Thymus (tissue), 14 donors: ENCODE data around the gene ZFP82. TPM values are rescaled to one million over a fixed set of nuclear protein-coding genes. Genes with fewer than 3 reads are reported as not detected.
A peak's percentile ranks its signal among the peaks of the same experiment; 100 is the strongest.

Experiments
- DNase-seq, 9 donors: peaks; one replicate each; pipeline ENCODE4 v3.0.0-alpha.2; 2013; ENCODE audit warnings: low spot score in 9 of 9, low read depth in 6 of 9, missing footprints in 1 of 9
- H3K27ac ChIP-seq, 2 donors: one replicate each; pipeline ENCODE4 v1.5.1; 2013; ENCODE audit warnings: control low read depth in 1 of 2, low read depth in 1 of 2, low read length in 1 of 2, mild to moderate bottlenecking in 1 of 2, moderate library complexity in 1 of 2
- H3K27me3 ChIP-seq, 2 donors: one replicate each; pipeline ENCODE4 v1.5.1; 2013; ENCODE audit warnings: low read length in 1 of 2; ENCODE audit not compliant: control insufficient read depth in 2 of 2, insufficient read depth in 1 of 2
- H3K36me3 ChIP-seq, 2 donors: one replicate each; pipeline ENCODE4 v1.5.1; 2013; ENCODE audit warnings: low read length in 1 of 2, mild to moderate bottlenecking in 1 of 2, moderate library complexity in 1 of 2; ENCODE audit not compliant: control insufficient read depth in 2 of 2, insufficient read depth in 2 of 2
- H3K4me1 ChIP-seq, 2 donors: one replicate each; pipeline ENCODE4 v1.5.1; 2013; ENCODE audit warnings: low read length in 2 of 2; ENCODE audit not compliant: control insufficient read depth in 2 of 2, insufficient read depth in 2 of 2
- H3K4me3 ChIP-seq, 2 donors: one replicate each; pipeline ENCODE4 v1.5.1; 2013; ENCODE audit warnings: low read length in 2 of 2, control low read depth in 1 of 2, mild to moderate bottlenecking in 1 of 2
- H3K9me3 ChIP-seq, 2 donors: one replicate each; pipeline ENCODE4 v1.5.1; 2013; ENCODE audit warnings: low read length in 1 of 2, mild to moderate bottlenecking in 1 of 2; ENCODE audit not compliant: control insufficient read depth in 2 of 2, insufficient read depth in 1 of 2
- WGBS: extraction: QIAGEN DNeasy Blood & Tissue Kit; methylation state at CpG from one replicate; pipeline ENCODE4 v1.1.7; 2013; 5-methylcytosine and 5-hydroxymethylcytosine counted together
- long read RNA-seq, 10 donors: transcript quantifications; one replicate each; lab custom pipeline, GENCODE V29; 2026
- polyA plus RNA-seq: library from polyadenylated mRNA; stranded (reverse); fragments of 200-250 nt; gene quantifications from one replicate; pipeline ENCODE4 v1.2.3, GENCODE V29; 2013
- total RNA-seq: library from RNA; stranded (reverse); fragments of 120-200 nt; gene quantifications from one replicate; pipeline ENCODE4 v1.2.4, GENCODE V29; 2013
- donor health status: healthy.

Gene ZFP82
- total RNA-seq (6.5 TPM), polyA plus RNA-seq (5.7 TPM)
- long read RNA-seq, donor 1, partial matches to known transcripts, result 0 of 1 reads
- long read RNA-seq, donor 1, other reads (novel, unspliced or antisense), result 0 of 1 reads
- long read RNA-seq, donor 2, full-length matches to known transcripts, result 7 of 7 reads
- long read RNA-seq, donor 2, partial matches to known transcripts, result 0 of 7 reads
- long read RNA-seq, donor 2, other reads (novel, unspliced or antisense), result 0 of 7 reads
- long read RNA-seq, donor 3, full-length matches to known transcripts, result 4 of 4 reads
- long read RNA-seq, donor 3, partial matches to known transcripts, result 0 of 4 reads
- long read RNA-seq, donor 3, other reads (novel, unspliced or antisense), result 0 of 4 reads
- long read RNA-seq, donor 4, full-length matches to known transcripts, result 7 of 7 reads
- long read RNA-seq, donor 4, partial matches to known transcripts, result 0 of 7 reads
- long read RNA-seq, donor 4, other reads (novel, unspliced or antisense), result 0 of 7 reads
- long read RNA-seq, donor 5, full-length matches to known transcripts, result 11 of 11 reads
- long read RNA-seq, donor 5, partial matches to known transcripts, result 0 of 11 reads
- long read RNA-seq, donor 5, other reads (novel, unspliced or antisense), result 0 of 11 reads
- long read RNA-seq, donor 6, full-length matches to known transcripts, result 4 of 4 reads
- long read RNA-seq, donor 6, partial matches to known transcripts, result 0 of 4 reads
- long read RNA-seq, donor 6, other reads (novel, unspliced or antisense), result 0 of 4 reads
- long read RNA-seq, donor 7, full-length matches to known transcripts, result 4 of 4 reads
- long read RNA-seq, donor 7, partial matches to known transcripts, result 0 of 4 reads
- long read RNA-seq, donor 7, other reads (novel, unspliced or antisense), result 0 of 4 reads
- long read RNA-seq, donor 8, full-length matches to known transcripts, result 2 of 2 reads
- long read RNA-seq, donor 8, partial matches to known transcripts, result 0 of 2 reads
- long read RNA-seq, donor 8, other reads (novel, unspliced or antisense), result 0 of 2 reads
- long read RNA-seq, donor 9, full-length matches to known transcripts, result 1 of 1 reads
- long read RNA-seq, donor 9, partial matches to known transcripts, result 0 of 1 reads
- long read RNA-seq, donor 9, other reads (novel, unspliced or antisense), result 0 of 1 reads
- long read RNA-seq, donor 10, full-length matches to known transcripts, result 1 of 1 reads
- long read RNA-seq, donor 10, partial matches to known transcripts, result 0 of 1 reads
- long read RNA-seq, donor 10, other reads (novel, unspliced or antisense), result 0 of 1 reads

- peak within 1 kb of the TSS; percentile 81 to 88 for H3K27ac ChIP-seq
Measured at GRCh38 chr19:36418287-36419001, at the start of gene ZFP82. TSS of gene ZFP82 (minus strand) at chr19:36418644. CDS start at chr19:36409789, 8,855 bp downstream.

GRCh38 chr19:36460046-36460445, 41.6 kb upstream of the ZFP82 start:
- 96% methylated on average over 1 of the region's 1 CpG for WGBS
- no peak for DNase-seq
- Histone ChIP-seq H3K27me3 (no peaks in the 10 kb centered on the region), H3K4me1 (no peaks in the 10 kb centered on the region), H3K9me3 (peaks cover 0 to 7% of the 10 kb centered on the region in 2 donors), H3K27ac (no peak overlapping the region), H3K36me3 (no peaks in the 10 kb centered on the region), H3K4me3 (no peak overlapping the region)

More at GRCh38 chr19:36418287-36419001, at the start of gene ZFP82:
- peaks cover 9 to 20% of the 10 kb centered on the region in 2 donors for H3K9me3 ChIP-seq
- H3K27me3 ChIP-seq, result peaks cover 12 to 19% of the 10 kb centered on the region in 2 donors
- no peaks in the 10 kb centered on the region for H3K36me3 ChIP-seq
- WGBS, result under 1% methylated on average over 70 of the region's 70 CpGs
- peaks cover 6 to 9% of the 10 kb centered on the region in 2 donors for H3K4me1 ChIP-seq
- peak; percentile 39 to 92 (median 79) for DNase-seq
- peak within 1 kb of the TSS; percentile 83 to 92 for H3K4me3 ChIP-seq

- H3K4me1 ChIP-seq, result no peaks in the 10 kb centered on the region
- no peak overlapping the region for H3K27ac ChIP-seq
- H3K27me3 ChIP-seq, result no peaks in the 10 kb centered on the region
- no peak overlapping the region for H3K4me3 ChIP-seq
- peaks cover 0 to 4% of the 10 kb centered on the region in 2 donors for H3K9me3 ChIP-seq
- no peak for DNase-seq
- 94% methylated on average over 2 of the region's 2 CpGs for WGBS
- no peaks in the 10 kb centered on the region for H3K36me3 ChIP-seq
Measured at GRCh38 chr19:36456831-36457230, 38.4 kb upstream of the ZFP82 start.

- no peak for DNase-seq
- Histone ChIP-seq H3K4me3 (no peak overlapping the region), H3K27ac (no peak overlapping the region), H3K4me1 (no peaks in the 10 kb centered on the region), H3K9me3 (peaks cover 9 to 10% of the 10 kb centered on the region in 2 donors), H3K36me3 (peaks cover 7 to 8% of the 10 kb centered on the region in 2 donors), H3K27me3 (no peaks in the 10 kb centered on the region)
- 98% methylated on average over 5 of the region's 5 CpGs for WGBS
Measured at GRCh38 chr19:36449059-36449670, 30.7 kb upstream of the ZFP82 start.

- Histone ChIP-seq H3K27me3 (no peaks in the 10 kb centered on the region), H3K27ac (no peak overlapping the region), H3K4me3 (no peak overlapping the region), H3K4me1 (no peaks in the 10 kb centered on the region), H3K36me3 (no peaks in the 10 kb centered on the region), H3K9me3 (peaks cover 1 to 13% of the 10 kb centered on the region in 2 donors)
- no peak for DNase-seq
- WGBS, result 72% methylated on average over 1 of the region's 1 CpG
Measured at GRCh38 chr19:36441339-36441738, 22.9 kb upstream of the ZFP82 start.

- no peaks in the 10 kb centered on the region for H3K36me3 ChIP-seq
- no peak overlapping the region for H3K27ac ChIP-seq
- peaks cover 0 to 13% of the 10 kb centered on the region in 2 donors for H3K9me3 ChIP-seq
- no peak for DNase-seq
- no peaks in the 10 kb centered on the region for H3K27me3 ChIP-seq
- no peaks in the 10 kb centered on the region for H3K4me1 ChIP-seq
- H3K4me3 ChIP-seq, result no peak overlapping the region
- WGBS, result 70% methylated on average over 2 of the region's 2 CpGs
Measured at GRCh38 chr19:36436531-36436930, 18.1 kb upstream of the ZFP82 start.

GRCh38 chr19:36423925-36424324, 5.5 kb upstream of the ZFP82 start:
- no peak overlapping the region for H3K27ac ChIP-seq
- no peaks in the 10 kb centered on the region for H3K4me1 ChIP-seq
- peaks cover 12 to 19% of the 10 kb centered on the region in 2 donors for H3K27me3 ChIP-seq
- DNase-seq, result no peak
- peaks cover 10 to 11% of the 10 kb centered on the region in 2 donors for H3K9me3 ChIP-seq
- no peaks in the 10 kb centered on the region for H3K36me3 ChIP-seq
- 90% methylated on average over 4 of the region's 4 CpGs for WGBS
- H3K4me3 ChIP-seq, result no peak overlapping the region
